SK-N-MC (cell line): ENCODE results near the gene ANK2.

ENCODE experiments used
- DNase-seq: peaks from one replicate; pipeline ENCODE4 v3.0.0-alpha.2; 2011; ENCODE audit warnings: low read depth, low spot score
- H3K27ac ChIP-seq: fragments of 200-600 bp; sonication (generic); 2 replicates; pipeline ENCODE4 v1.5.1; 2016; ENCODE audit warnings: mixed run types
- H3K36me3 ChIP-seq: fragments of 200-600 bp; sonication (generic); 2 replicates; pipeline ENCODE4 v1.6.1; 2017; ENCODE audit warnings: antibody characterized with exemption, low read length, mixed read lengths; ENCODE audit not compliant: insufficient read depth
- H3K4me3 ChIP-seq: fragments of 200-600 bp; sonication (generic); 2 replicates; pipeline ENCODE4 v1.5.1; 2016
- H3K9ac ChIP-seq: fragments of 200-600 bp; sonication (generic); 2 replicates; pipeline ENCODE4 v1.8.0; 2017; ENCODE audit warnings: mixed run types, mixed read lengths; ENCODE audit not compliant: insufficient read length
- H3K9me3 ChIP-seq: fragments of 200-600 bp; sonication (generic); 2 replicates; pipeline ENCODE4 v1.6.1; 2017; ENCODE audit warnings: low read depth, mild to moderate bottlenecking, antibody characterized with exemption, low read length, moderate library complexity, mixed read lengths
- EZH2 ChIP-seq: fragments of 200-600 bp; sonication (generic); IDR thresholded peaks from one replicate; pipeline ENCODE4 v1.6.1; 2017; ENCODE audit warnings: antibody characterized with exemption
- FOXP2 ChIP-seq: optimal IDR thresholded peaks from 2 replicates; pipeline ENCODE3; 2011; ENCODE audit warnings: mild to moderate bottlenecking, moderate library complexity; ENCODE audit not compliant: insufficient read depth; ENCODE audit errors: extremely low read length, control extremely low read depth
- POLR2AphosphoS5 ChIP-seq: IDR thresholded peaks from 2 replicates; pipeline ENCODE4 v1.6.1; 2012; ENCODE audit warnings: mild to moderate bottlenecking, low read depth, low read length, borderline replicate concordance

ANK2 gene

GRCh38 chr4:113077575-113077974, 28.1 kb downstream of the ANK2 start:
- H3K9ac ChIP-seq, result no peak overlapping the region
- H3K27ac ChIP-seq, result no peak overlapping the region
- TF ChIP-seq POLR2AphosphoS5 (no peak), EZH2 (no peak), FOXP2 (no peak)
- no peak for DNase-seq
- no peaks in the 10 kb centered on the region for H3K9me3 ChIP-seq
- H3K36me3 ChIP-seq, result no peaks in the 10 kb centered on the region
- no peak overlapping the region for H3K4me3 ChIP-seq

- DNase-seq, result no peak
Measured at GRCh38 chr4:113078066-113078465, 28.6 kb downstream of the ANK2 start.

DNA sequence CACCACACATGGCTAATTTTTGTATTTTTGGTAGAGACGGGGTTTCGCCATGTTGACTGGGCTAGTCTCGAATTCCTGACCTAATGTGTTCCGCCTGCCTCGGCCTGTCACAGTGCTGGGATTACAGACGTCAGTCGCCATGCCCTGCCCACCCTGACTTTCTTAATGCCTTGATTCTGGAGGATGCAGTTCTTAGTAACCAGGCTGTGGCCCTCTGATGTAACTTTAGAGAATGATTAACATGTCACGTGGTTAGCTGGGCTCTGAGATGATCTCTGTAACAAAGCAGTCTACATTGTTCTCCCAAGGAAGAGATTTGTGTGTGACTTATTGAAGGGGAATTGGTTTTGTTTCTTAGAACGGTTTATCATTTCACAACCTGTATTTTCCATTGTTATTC, 30.6 kb downstream of the ANK2 start:
- Histone ChIP-seq H3K4me3 (no peak overlapping the region), H3K36me3 (no peaks in the 10 kb centered on the region), H3K9ac (no peak overlapping the region), H3K27ac (no peak overlapping the region), H3K9me3 (no peaks in the 10 kb centered on the region)
- DNase-seq, result no peak
- no peak for TF ChIP-seq FOXP2

More at GRCh38 chr4:113078066-113078465, 28.6 kb downstream of the ANK2 start:
- H3K36me3 ChIP-seq, result no peaks in the 10 kb centered on the region
- H3K9me3 ChIP-seq, result no peaks in the 10 kb centered on the region
- H3K4me3 ChIP-seq, result no peak overlapping the region
- no peak overlapping the region for H3K9ac ChIP-seq
- TF ChIP-seq POLR2AphosphoS5 (no peak), EZH2 (no peak), FOXP2 (no peak)
- no peak overlapping the region for H3K27ac ChIP-seq

DNA sequence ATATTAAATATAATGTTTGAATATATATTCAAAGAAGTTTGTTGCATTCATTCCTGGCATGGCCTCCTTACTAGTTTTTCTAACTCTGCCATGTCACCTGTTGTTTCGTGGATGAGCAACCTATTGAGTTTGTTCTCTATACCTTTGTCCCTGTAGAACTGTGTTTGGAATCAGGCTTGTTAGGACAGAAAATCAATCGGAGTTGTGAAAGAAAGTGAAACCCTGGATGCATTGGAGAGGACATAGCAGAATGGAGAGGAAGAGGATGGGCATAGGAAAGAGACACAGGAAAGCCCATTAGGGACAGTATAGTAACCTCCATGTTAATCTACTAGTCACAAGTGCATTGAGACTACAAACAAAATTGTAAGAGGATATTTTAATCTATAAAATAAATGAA, 31.2 kb downstream of the ANK2 start:
- no peak overlapping the region for H3K4me3 ChIP-seq
- no peak overlapping the region for H3K9ac ChIP-seq
- no peaks in the 10 kb centered on the region for H3K36me3 ChIP-seq

GRCh38 chr4:113083346-113083745, 33.9 kb downstream of the ANK2 start:
- Histone ChIP-seq H3K36me3 (no peaks in the 10 kb centered on the region), H3K9me3 (no peaks in the 10 kb centered on the region), H3K4me3 (no peak overlapping the region), H3K9ac (no peak overlapping the region), H3K27ac (no peak overlapping the region)
- no peak for DNase-seq
- TF ChIP-seq EZH2 (no peak), FOXP2 (no peak), POLR2AphosphoS5 (no peak)

More for the DNA sequence above, 31.2 kb downstream of the ANK2 start:
- TF ChIP-seq EZH2 (no peak), FOXP2 (no peak), POLR2AphosphoS5 (no peak)
- H3K27ac ChIP-seq, result no peak overlapping the region
- no peak for DNase-seq
- H3K9me3 ChIP-seq, result no peaks in the 10 kb centered on the region

GRCh38 chr4:113086172-113086695, 36.8 kb downstream of the ANK2 start:
- Histone ChIP-seq H3K9me3 (no peaks in the 10 kb centered on the region), H3K36me3 (no peaks in the 10 kb centered on the region), H3K9ac (no peak overlapping the region), H3K4me3 (no peak overlapping the region), H3K27ac (no peak overlapping the region)
- TF ChIP-seq POLR2AphosphoS5 (no peak), FOXP2 (no peak), EZH2 (no peak)
- no peak for DNase-seq

GRCh38 chr4:113088050-113088449, 38.6 kb downstream of the ANK2 start:
- Histone ChIP-seq H3K27ac (no peak overlapping the region), H3K9me3 (no peaks in the 10 kb centered on the region), H3K4me3 (no peak overlapping the region), H3K36me3 (no peaks in the 10 kb centered on the region), H3K9ac (no peak overlapping the region)
- TF ChIP-seq FOXP2 (no peak), EZH2 (no peak)
- DNase-seq, result no peak

- no peak overlapping the region for H3K27ac ChIP-seq
- no peaks in the 10 kb centered on the region for H3K9me3 ChIP-seq
- H3K9ac ChIP-seq, result no peak overlapping the region
- TF ChIP-seq EZH2 (no peak), POLR2AphosphoS5 (no peak), FOXP2 (no peak)
- H3K4me3 ChIP-seq, result no peak overlapping the region
- no peaks in the 10 kb centered on the region for H3K36me3 ChIP-seq
- no peak for DNase-seq
Measured at GRCh38 chr4:113090954-113091353, 41.5 kb downstream of the ANK2 start.

- Histone ChIP-seq H3K4me3 (no peak overlapping the region), H3K36me3 (no peaks in the 10 kb centered on the region), H3K9ac (no peak overlapping the region), H3K9me3 (no peaks in the 10 kb centered on the region), H3K27ac (no peak overlapping the region)
- TF ChIP-seq FOXP2 (no peak), EZH2 (no peak), POLR2AphosphoS5 (no peak)
- no peak for DNase-seq
Measured at GRCh38 chr4:113094331-113094730, 44.9 kb downstream of the ANK2 start.

DNA sequence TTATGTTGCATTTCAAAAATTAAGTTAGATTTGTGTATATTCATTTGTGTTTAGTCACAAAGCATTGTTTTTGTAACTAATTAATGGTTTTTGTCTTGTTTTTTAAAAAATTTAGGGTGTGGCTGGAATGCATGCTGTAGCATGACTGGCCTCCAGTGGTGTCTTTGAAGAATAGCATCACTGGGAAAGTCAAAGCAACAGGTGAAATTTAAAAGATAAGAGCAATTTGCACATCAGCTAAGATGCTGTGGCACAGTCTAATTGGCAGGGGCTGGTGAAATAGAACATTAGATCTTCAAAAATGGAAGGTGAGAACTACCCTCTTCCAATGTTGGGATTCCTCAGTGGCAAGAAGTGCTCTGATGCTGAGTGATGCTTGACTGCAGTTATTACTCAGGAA, 45.3 kb downstream of the ANK2 start:
- no peak for DNase-seq

More for the DNA sequence above, 45.3 kb downstream of the ANK2 start:
- Histone ChIP-seq H3K4me3 (no peak overlapping the region), H3K36me3 (no peaks in the 10 kb centered on the region), H3K9me3 (no peaks in the 10 kb centered on the region), H3K9ac (no peak overlapping the region), H3K27ac (no peak overlapping the region)
- TF ChIP-seq EZH2, result no peak
